ENCODE measurements around the gene MEP1B. TPM values are rescaled to one million over a fixed set of nuclear protein-coding genes. Genes with fewer than 3 reads are reported as not detected.

MEP1B gene
- total RNA-seq = not detected
- 0.05 TPM for total RNA-seq (2013)

- no peak for DNase-seq
- Mint-ChIP-seq H3K27me3 (ENCODE audit: low read depth in 2 of 2) (peaks cover 11 to 24% of the 10 kb centered on the region in 2 donors), H3K9me3 (no peaks in the 10 kb centered on the region), H3K27ac (no peak within 1 kb of the TSS), H3K4me3 (no peak within 1 kb of the TSS), H3K4me1 (no peaks in the 10 kb centered on the region), H3K36me3 (no peaks in the 10 kb centered on the region)
- H3K4me3 ChIP-seq (ENCODE audit: low read length) = no peak within 1 kb of the TSS
- no peak for ATAC-seq
- WGBS (ENCODE audit: insufficient coverage) = 83% methylated on average over 2 of the region's 2 CpGs
- no peaks in the 10 kb centered on the region for H3K4me1 ChIP-seq (ENCODE audit: control insufficient read depth, insufficient read depth, low read length)
- H3K9me3 ChIP-seq (ENCODE audit: control insufficient read depth, insufficient read depth, low read length) = no peaks in the 10 kb centered on the region
- H3K27ac ChIP-seq (ENCODE audit: low read length) = no peak within 1 kb of the TSS
- TF ChIP-seq, protein P1, sequence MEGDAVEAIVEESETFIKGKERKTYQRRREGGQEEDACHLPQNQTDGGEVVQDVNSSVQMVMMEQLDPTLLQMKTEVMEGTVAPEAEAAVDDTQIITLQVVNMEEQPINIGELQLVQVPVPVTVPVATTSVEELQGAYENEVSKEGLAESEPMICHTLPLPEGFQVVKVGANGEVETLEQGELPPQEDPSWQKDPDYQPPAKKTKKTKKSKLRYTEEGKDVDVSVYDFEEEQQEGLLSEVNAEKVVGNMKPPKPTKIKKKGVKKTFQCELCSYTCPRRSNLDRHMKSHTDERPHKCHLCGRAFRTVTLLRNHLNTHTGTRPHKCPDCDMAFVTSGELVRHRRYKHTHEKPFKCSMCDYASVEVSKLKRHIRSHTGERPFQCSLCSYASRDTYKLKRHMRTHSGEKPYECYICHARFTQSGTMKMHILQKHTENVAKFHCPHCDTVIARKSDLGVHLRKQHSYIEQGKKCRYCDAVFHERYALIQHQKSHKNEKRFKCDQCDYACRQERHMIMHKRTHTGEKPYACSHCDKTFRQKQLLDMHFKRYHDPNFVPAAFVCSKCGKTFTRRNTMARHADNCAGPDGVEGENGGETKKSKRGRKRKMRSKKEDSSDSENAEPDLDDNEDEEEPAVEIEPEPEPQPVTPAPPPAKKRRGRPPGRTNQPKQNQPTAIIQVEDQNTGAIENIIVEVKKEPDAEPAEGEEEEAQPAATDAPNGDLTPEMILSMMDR (IDR thresholded peaks at IDR 0.05) = no peak
- H3K27me3 ChIP-seq (ENCODE audit: control insufficient read depth, insufficient read depth, low read length) = no peaks in the 10 kb centered on the region
- H3K36me3 ChIP-seq (ENCODE audit: control insufficient read depth, insufficient read depth, low read length) = no peaks in the 10 kb centered on the region
- intact Hi-C loops (cut with micrococcal nuclease) = no loop called here
These were observed at the start of gene MEP1B for GRCh38 chr18:32189790-32190189. TSS of gene MEP1B (plus strand) at chr18:32190039. CDS start at chr18:32190071, 32 bp downstream.

DNA sequence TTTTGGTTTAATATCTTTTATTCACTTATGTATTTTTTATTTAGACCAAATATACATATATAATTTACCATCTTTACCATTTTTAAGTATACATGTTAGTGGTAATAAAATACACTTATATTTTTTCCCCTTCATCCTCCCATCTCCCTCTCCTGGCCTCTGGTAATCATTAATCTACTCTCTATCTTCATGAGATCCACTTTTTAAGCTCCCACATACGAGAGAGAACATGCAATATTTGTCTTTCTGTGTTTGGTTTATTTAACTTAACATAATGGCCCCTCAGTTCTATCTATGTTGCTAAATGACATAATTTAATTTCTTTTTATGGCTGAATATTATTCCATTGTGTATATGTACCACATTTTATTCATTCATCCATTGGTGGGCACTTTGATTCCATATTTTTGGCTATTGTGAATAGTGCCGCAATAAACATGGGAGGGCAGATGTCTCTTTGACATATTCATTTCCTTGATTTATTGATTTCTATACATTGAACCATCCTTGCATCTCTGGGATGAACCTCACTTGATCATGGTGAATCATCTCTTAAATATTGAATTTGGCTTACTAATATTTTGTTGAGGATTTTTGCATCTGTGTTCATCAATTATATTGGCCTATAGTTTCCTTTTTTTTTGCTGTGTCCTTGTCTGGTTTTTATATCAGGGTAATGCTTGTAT lies 41.5 kb upstream of the MEP1B start:
- H3K36me3 Mint-ChIP-seq = no peaks in the 10 kb centered on the region
- WGBS (ENCODE audit: insufficient coverage) = no CpG with 5 or more reads among the region's 2 CpGs
- Histone ChIP-seq H3K27me3 (ENCODE audit: control insufficient read depth, insufficient read depth, low read length) (no peaks in the 10 kb centered on the region), H3K27ac (ENCODE audit: low read length) (no peak overlapping the region), H3K4me3 (ENCODE audit: low read length) (no peak overlapping the region), H3K4me1 (ENCODE audit: control insufficient read depth, insufficient read depth, low read length) (no peaks in the 10 kb centered on the region), H3K9me3 (ENCODE audit: control insufficient read depth, insufficient read depth, low read length) (no peaks in the 10 kb centered on the region), H3K36me3 (ENCODE audit: control insufficient read depth, insufficient read depth, low read length) (no peaks in the 10 kb centered on the region)
- H3K27ac Mint-ChIP-seq = no peak overlapping the region
- H3K4me3 Mint-ChIP-seq = no peak overlapping the region
- DNase-seq (no peak), ATAC-seq (no peak)
- peaks cover 0 to 3% of the 10 kb centered on the region in 2 donors for H3K27me3 Mint-ChIP-seq (ENCODE audit: low read depth in 2 of 2)
- intact Hi-C loops (cut with micrococcal nuclease) = no loop called here
- no peaks in the 10 kb centered on the region for H3K4me1 Mint-ChIP-seq
- no peaks in the 10 kb centered on the region for H3K9me3 Mint-ChIP-seq
- TF ChIP-seq, protein P1 (IDR thresholded peaks at IDR 0.05) = no peak

- ATAC-seq = no peak
These were observed 37.0 kb upstream of the MEP1B start for GRCh38 chr18:32152705-32153448.

More at GRCh38 chr18:32152705-32153448, 37.0 kb upstream of the MEP1B start:
- TF ChIP-seq, protein P1 (IDR thresholded peaks at IDR 0.05) = no peak
- Mint-ChIP-seq H3K9me3 (no peaks in the 10 kb centered on the region), H3K36me3 (no peaks in the 10 kb centered on the region), H3K4me1 (peaks cover 3% of the 10 kb centered on the region in 2 donors), H3K27ac (no peak overlapping the region), H3K27me3 (ENCODE audit: low read depth in 2 of 2) (no peaks in the 10 kb centered on the region), H3K4me3 (no peak overlapping the region)
- Histone ChIP-seq H3K9me3 (ENCODE audit: control insufficient read depth, insufficient read depth, low read length) (no peaks in the 10 kb centered on the region), H3K27ac (ENCODE audit: low read length) (no peak overlapping the region), H3K4me3 (ENCODE audit: low read length) (no peak overlapping the region), H3K36me3 (ENCODE audit: control insufficient read depth, insufficient read depth, low read length) (no peaks in the 10 kb centered on the region), H3K27me3 (ENCODE audit: control insufficient read depth, insufficient read depth, low read length) (no peaks in the 10 kb centered on the region), H3K4me1 (ENCODE audit: control insufficient read depth, insufficient read depth, low read length) (peaks cover under 1% of the 10 kb centered on the region)
- no peak for DNase-seq
- WGBS (ENCODE audit: insufficient coverage) = 96% methylated on average over 3 of the region's 5 CpGs
- intact Hi-C loops (cut with micrococcal nuclease) = no loop called here

All from natural killer cell (primary cell).